ENCODE results near the gene ADRA2B.

ADRA2B gene

DNA sequence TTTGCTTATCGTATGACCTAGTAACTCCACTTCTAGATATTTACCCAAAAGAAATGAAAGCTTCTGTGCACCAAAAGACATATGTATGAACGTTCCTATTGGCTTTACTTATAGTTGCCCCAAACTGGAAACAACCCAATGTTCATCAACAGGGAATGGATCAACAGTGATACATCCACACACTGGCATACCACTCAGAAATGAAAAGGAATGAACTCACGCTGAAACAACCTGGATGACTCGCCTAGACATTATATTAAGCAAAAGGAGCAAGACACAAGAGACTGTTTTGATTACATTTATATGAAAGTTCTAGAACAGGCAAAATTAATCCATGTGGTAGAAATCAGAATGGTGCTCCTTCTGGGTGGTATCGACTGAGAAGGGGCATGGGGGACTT lies 18.9 kb downstream of the ADRA2B start:
- H3K9me3 ChIP-seq (ENCODE audit: control insufficient read depth, low read length): no peaks in the 10 kb centered on the region
- 93 to 95% methylated on average over 5 of the region's 5 CpGs for WGBS, 2 experiments
- H3K27ac ChIP-seq (ENCODE audit: insufficient read depth, low read depth, low read length, poor library complexity, severe bottlenecking): no peak overlapping the region
- no peaks in the 10 kb centered on the region for H3K4me1 ChIP-seq (ENCODE audit: control insufficient read depth, insufficient read depth, low read length)
- no peaks in the 10 kb centered on the region for H3K27me3 ChIP-seq (ENCODE audit: control insufficient read depth, insufficient read depth, low read length, poor library complexity, severe bottlenecking)
- no peak overlapping the region for H3K4me3 ChIP-seq (ENCODE audit: insufficient read depth, low read depth, low read length)
- no peaks in the 10 kb centered on the region for H3K36me3 ChIP-seq (ENCODE audit: control insufficient read depth, insufficient read depth, low read length)

DNA sequence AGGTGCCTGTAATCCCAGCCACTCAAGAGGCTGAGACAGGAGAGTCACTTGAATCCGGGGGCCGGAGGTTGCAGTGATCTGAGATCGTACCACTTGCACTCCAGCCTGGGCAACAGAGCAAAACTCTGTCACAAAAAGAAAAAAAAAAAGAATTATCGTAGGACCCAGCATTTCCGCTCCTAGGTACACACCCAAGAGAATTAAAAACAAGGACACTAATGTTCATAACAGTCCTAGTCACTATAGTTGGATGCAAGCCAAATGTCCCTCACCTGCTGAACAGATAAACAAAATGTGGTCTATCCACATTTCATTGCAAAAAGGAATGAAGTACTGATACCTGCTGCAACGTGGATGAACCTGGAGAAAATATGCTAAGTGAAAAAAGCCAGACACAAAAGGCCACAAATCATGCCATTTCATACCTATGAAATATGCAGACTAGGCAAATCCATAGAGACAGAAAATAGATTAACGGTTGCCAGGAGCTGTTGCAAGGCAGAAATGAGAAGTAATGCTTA lies 21.2 kb downstream of the ADRA2B start:
- H3K27ac ChIP-seq (ENCODE audit: insufficient read depth, low read depth, low read length, poor library complexity, severe bottlenecking): no peak overlapping the region
- no peaks in the 10 kb centered on the region for H3K27me3 ChIP-seq (ENCODE audit: control insufficient read depth, insufficient read depth, low read length, poor library complexity, severe bottlenecking)
- H3K9me3 ChIP-seq (ENCODE audit: control insufficient read depth, low read length): no peaks in the 10 kb centered on the region
- no peak overlapping the region for H3K4me3 ChIP-seq (ENCODE audit: insufficient read depth, low read depth, low read length)
- WGBS, 2 experiments: 94 to 95% methylated on average over 7 of the region's 7 CpGs
- H3K36me3 ChIP-seq (ENCODE audit: control insufficient read depth, insufficient read depth, low read length): no peaks in the 10 kb centered on the region
- no peaks in the 10 kb centered on the region for H3K4me1 ChIP-seq (ENCODE audit: control insufficient read depth, insufficient read depth, low read length)

GRCh38 chr2:96093528-96093927 lies 22.8 kb downstream of the ADRA2B start:
- whole genome bisulfite sequencing, 2 experiments: 95 to 96% methylated on average over 4 of the region's 4 CpGs
- no peak overlapping the region for H3K4me3 ChIP-seq (ENCODE audit: insufficient read depth, low read depth, low read length)
- H3K9me3 ChIP-seq (ENCODE audit: control insufficient read depth, low read length): no peaks in the 10 kb centered on the region
- no peaks in the 10 kb centered on the region for H3K36me3 ChIP-seq (ENCODE audit: control insufficient read depth, insufficient read depth, low read length)
- no peaks in the 10 kb centered on the region for H3K27me3 ChIP-seq (ENCODE audit: control insufficient read depth, insufficient read depth, low read length, poor library complexity, severe bottlenecking)
- H3K27ac ChIP-seq (ENCODE audit: insufficient read depth, low read depth, low read length, poor library complexity, severe bottlenecking): no peak overlapping the region
- H3K4me1 ChIP-seq (ENCODE audit: control insufficient read depth, insufficient read depth, low read length): no peaks in the 10 kb centered on the region

DNA sequence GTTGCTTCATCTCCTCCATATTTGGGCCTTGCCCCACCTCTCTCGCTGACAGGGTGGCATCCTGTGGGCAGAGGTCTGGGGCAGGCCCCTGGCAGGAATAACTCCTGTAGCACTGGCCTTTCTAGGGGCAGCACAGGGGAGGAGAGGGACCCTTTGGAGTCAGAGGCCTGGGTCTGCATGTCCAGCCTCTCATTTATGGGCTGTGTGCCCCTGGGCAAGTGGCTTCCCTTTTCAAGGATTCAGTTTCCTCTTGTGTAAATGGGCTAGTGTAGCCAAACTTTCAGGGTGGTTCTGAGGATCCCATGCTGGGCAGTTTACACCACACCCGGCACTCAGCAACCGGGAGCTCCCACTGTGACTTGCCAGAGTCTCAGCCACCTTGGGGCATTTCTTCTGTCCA lies 23.4 kb downstream of the ADRA2B start:
- no peaks in the 10 kb centered on the region for H3K27me3 ChIP-seq (ENCODE audit: control insufficient read depth, insufficient read depth, low read length, poor library complexity, severe bottlenecking)
- H3K36me3 ChIP-seq (ENCODE audit: control insufficient read depth, insufficient read depth, low read length): no peaks in the 10 kb centered on the region
- 94% methylated on average over 3 of the region's 3 CpGs for WGBS, 2 experiments
- no peaks in the 10 kb centered on the region for H3K4me1 ChIP-seq (ENCODE audit: control insufficient read depth, insufficient read depth, low read length)
- H3K4me3 ChIP-seq (ENCODE audit: insufficient read depth, low read depth, low read length): no peak overlapping the region
- H3K9me3 ChIP-seq (ENCODE audit: control insufficient read depth, low read length): no peaks in the 10 kb centered on the region
- no peak overlapping the region for H3K27ac ChIP-seq (ENCODE audit: insufficient read depth, low read depth, low read length, poor library complexity, severe bottlenecking)

DNA sequence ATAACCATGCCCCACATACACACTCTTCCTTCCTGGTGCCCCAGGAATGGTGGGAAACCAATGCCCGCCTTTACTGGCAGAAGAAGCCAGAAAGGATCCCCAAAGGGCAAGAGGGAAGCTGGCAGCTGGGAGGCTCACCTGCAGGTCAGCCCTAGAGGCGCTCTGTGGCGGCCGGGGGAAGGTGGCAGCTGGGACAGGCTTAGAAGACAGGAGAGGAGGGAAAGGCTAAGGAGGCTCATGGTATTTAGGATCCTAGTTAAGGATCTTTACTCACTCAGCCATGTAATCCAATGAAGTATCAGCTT lies 23.8 kb downstream of the ADRA2B start:
- H3K4me1 ChIP-seq (ENCODE audit: control insufficient read depth, insufficient read depth, low read length): no peaks in the 10 kb centered on the region
- H3K36me3 ChIP-seq (ENCODE audit: control insufficient read depth, insufficient read depth, low read length): no peaks in the 10 kb centered on the region
- no peak overlapping the region for H3K27ac ChIP-seq (ENCODE audit: insufficient read depth, low read depth, low read length, poor library complexity, severe bottlenecking)
- H3K4me3 ChIP-seq (ENCODE audit: insufficient read depth, low read depth, low read length): no peak overlapping the region
- no peaks in the 10 kb centered on the region for H3K9me3 ChIP-seq (ENCODE audit: control insufficient read depth, low read length)
- H3K27me3 ChIP-seq (ENCODE audit: control insufficient read depth, insufficient read depth, low read length, poor library complexity, severe bottlenecking): no peaks in the 10 kb centered on the region
- WGBS, 2 experiments: 94 to 95% methylated on average over 4 of the region's 4 CpGs

- H3K36me3 ChIP-seq (ENCODE audit: control insufficient read depth, insufficient read depth, low read length): no peaks in the 10 kb centered on the region
- H3K4me3 ChIP-seq (ENCODE audit: insufficient read depth, low read depth, low read length): no peak overlapping the region
- no peaks in the 10 kb centered on the region for H3K27me3 ChIP-seq (ENCODE audit: control insufficient read depth, insufficient read depth, low read length, poor library complexity, severe bottlenecking)
- no peaks in the 10 kb centered on the region for H3K4me1 ChIP-seq (ENCODE audit: control insufficient read depth, insufficient read depth, low read length)
- no peak overlapping the region for H3K27ac ChIP-seq (ENCODE audit: insufficient read depth, low read depth, low read length, poor library complexity, severe bottlenecking)
- H3K9me3 ChIP-seq (ENCODE audit: control insufficient read depth, low read length): no peaks in the 10 kb centered on the region
- WGBS, 2 experiments: 70 to 71% methylated on average over 18 of the region's 18 CpGs
These were observed 24.4 kb downstream of the ADRA2B start for GRCh38 chr2:96091711-96092572.

DNA sequence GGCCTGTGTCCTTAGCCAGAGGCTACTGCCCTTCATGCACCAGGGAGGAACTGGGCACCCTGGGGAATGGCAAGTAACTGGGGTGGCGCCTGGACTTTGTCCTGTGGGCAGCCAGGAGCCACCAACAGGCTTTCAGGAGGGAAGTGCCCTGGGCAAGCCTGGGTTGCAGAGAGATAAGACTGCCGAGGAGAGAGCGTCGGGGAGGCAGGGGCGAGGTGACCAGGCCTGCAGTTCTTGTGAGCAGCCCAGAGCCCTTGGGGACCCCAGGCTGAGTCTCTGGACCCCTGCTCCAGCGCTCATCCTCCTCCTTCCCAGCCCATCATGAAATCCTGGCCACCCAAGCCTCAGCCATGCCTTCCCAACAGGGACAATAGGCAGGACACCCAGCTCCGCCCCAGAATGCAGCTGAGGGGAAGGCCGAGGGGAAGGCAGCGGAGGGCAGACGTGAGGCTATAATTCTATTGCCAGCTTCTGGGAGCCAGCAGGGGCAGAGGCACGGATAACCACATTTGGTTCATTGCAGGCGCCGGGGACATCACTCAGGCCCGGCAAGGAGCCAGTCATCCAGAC lies 25.1 kb downstream of the ADRA2B start:
- Histone ChIP-seq H3K36me3 (ENCODE audit: control insufficient read depth, insufficient read depth, low read length) (no peaks in the 10 kb centered on the region), H3K4me3 (ENCODE audit: insufficient read depth, low read depth, low read length) (no peak overlapping the region), H3K9me3 (ENCODE audit: control insufficient read depth, low read length) (no peaks in the 10 kb centered on the region), H3K27ac (ENCODE audit: insufficient read depth, low read depth, low read length, poor library complexity, severe bottlenecking) (no peak overlapping the region), H3K4me1 (ENCODE audit: control insufficient read depth, insufficient read depth, low read length) (no peaks in the 10 kb centered on the region), H3K27me3 (ENCODE audit: control insufficient read depth, insufficient read depth, low read length, poor library complexity, severe bottlenecking) (no peaks in the 10 kb centered on the region)
- 84 to 85% methylated on average over 14 of the region's 14 CpGs for WGBS, 2 experiments

GRCh38 chr2:96090196-96090926 lies 26.0 kb downstream of the ADRA2B start:
- Histone ChIP-seq H3K27me3 (ENCODE audit: control insufficient read depth, insufficient read depth, low read length, poor library complexity, severe bottlenecking) (no peaks in the 10 kb centered on the region), H3K36me3 (ENCODE audit: control insufficient read depth, insufficient read depth, low read length) (no peaks in the 10 kb centered on the region), H3K9me3 (ENCODE audit: control insufficient read depth, low read length) (no peaks in the 10 kb centered on the region), H3K27ac (ENCODE audit: insufficient read depth, low read depth, low read length, poor library complexity, severe bottlenecking) (no peak overlapping the region), H3K4me3 (ENCODE audit: insufficient read depth, low read depth, low read length) (no peak overlapping the region), H3K4me1 (ENCODE audit: control insufficient read depth, insufficient read depth, low read length) (no peaks in the 10 kb centered on the region)
- WGBS, 2 experiments: 90 to 91% methylated on average over 12 of the region's 12 CpGs

- Histone ChIP-seq H3K27ac (ENCODE audit: insufficient read depth, low read depth, low read length, poor library complexity, severe bottlenecking) (no peak overlapping the region), H3K9me3 (ENCODE audit: control insufficient read depth, low read length) (no peaks in the 10 kb centered on the region), H3K4me1 (ENCODE audit: control insufficient read depth, insufficient read depth, low read length) (no peaks in the 10 kb centered on the region), H3K36me3 (ENCODE audit: control insufficient read depth, insufficient read depth, low read length) (no peaks in the 10 kb centered on the region), H3K4me3 (ENCODE audit: insufficient read depth, low read depth, low read length) (no peak overlapping the region), H3K27me3 (ENCODE audit: control insufficient read depth, insufficient read depth, low read length, poor library complexity, severe bottlenecking) (no peaks in the 10 kb centered on the region)
- WGBS, 2 experiments: 87 to 88% methylated on average over 22 of the region's 22 CpGs
These were observed 26.8 kb downstream of the ADRA2B start for GRCh38 chr2:96089356-96090195.
